HEK293T (cell line): ENCODE measurements around the gene AJM1.

Experiments
- CTCF ChIA-PET: fragments of 350-600 bp; formaldehyde crosslinking; extraction: SDS; loops from one replicate; lab custom pipeline; 2021; ENCODE audit warnings: antibody characterized with exemption, inconsistent platforms; lab: Yijun Ruan, JAX
- POLR2A ChIA-PET: fragments of 350-600 bp; formaldehyde crosslinking; extraction: SDS; loops from one replicate; lab custom pipeline; 2020; ENCODE audit warnings: antibody characterized with exemption, inconsistent platforms; lab: Yijun Ruan, JAX
- DNase-seq: peaks from one replicate; pipeline ENCODE4 v3.0.0; 2012; ENCODE audit warnings: mixed read lengths; ENCODE audit errors: extremely low spot score
- ARNT ChIP-seq: fragments of 450-650 bp; IDR thresholded peaks from 2 replicates; pipeline ENCODE4 v1.6.1; 2017; ENCODE audit warnings: mild to moderate bottlenecking
- BHLHE40 ChIP-seq: fragments of 450-650 bp; IDR thresholded peaks from 2 replicates; pipeline ENCODE4 v1.6.1; 2016; ENCODE audit warnings: mild to moderate bottlenecking, moderate library complexity, borderline replicate concordance
- CTBP1 ChIP-seq: fragments of 450-650 bp; IDR thresholded peaks from 2 replicates; pipeline ENCODE4 v1.6.1; 2016; ENCODE audit warnings: borderline replicate concordance
- ELF4 ChIP-seq: fragments of 450-650 bp; IDR thresholded peaks from 2 replicates; pipeline ENCODE4 v1.6.1; 2017; ENCODE audit warnings: antibody characterized with exemption
- FOXA1 ChIP-seq: fragments of 450-650 bp; IDR thresholded peaks from 2 replicates; pipeline ENCODE4 v1.6.1; 2016; ENCODE audit warnings: mild to moderate bottlenecking
- FOXK2 ChIP-seq: fragments of 450-650 bp; IDR thresholded peaks from 2 replicates; pipeline ENCODE4 v1.6.1; 2016; ENCODE audit warnings: mild to moderate bottlenecking
- FOXM1 ChIP-seq: fragments of 450-650 bp; IDR thresholded peaks from 2 replicates; pipeline ENCODE4 v1.6.1; 2017; ENCODE audit warnings: mild to moderate bottlenecking, borderline replicate concordance
- HDGF ChIP-seq: fragments of 450-650 bp; IDR thresholded peaks from 2 replicates; pipeline ENCODE4 v1.6.1; 2017; ENCODE audit warnings: antibody characterized with exemption, borderline replicate concordance
- L3MBTL2 ChIP-seq: fragments of 450-650 bp; conservative IDR thresholded peaks from 2 replicates; pipeline ENCODE4 v1.6.1; 2016; ENCODE audit warnings: mild to moderate bottlenecking
- LEF1 ChIP-seq: fragments of 450-650 bp; IDR thresholded peaks from 2 replicates; pipeline ENCODE4 v1.6.1; 2017; ENCODE audit warnings: mild to moderate bottlenecking, borderline replicate concordance
- NFRKB ChIP-seq: fragments of 450-650 bp; IDR thresholded peaks from 2 replicates; pipeline ENCODE4 v1.6.1; 2016; ENCODE audit warnings: mild to moderate bottlenecking, moderate library complexity
- SP1 ChIP-seq: fragments of 450-650 bp; IDR thresholded peaks from 2 replicates; pipeline ENCODE4 v1.6.1; 2017
- SUZ12 ChIP-seq: fragments of 450-650 bp; IDR thresholded peaks from 2 replicates; pipeline ENCODE4 v1.6.1; 2016; ENCODE audit warnings: mild to moderate bottlenecking
- TARDBP ChIP-seq: fragments of 450-650 bp; IDR thresholded peaks from 2 replicates; pipeline ENCODE4 v1.6.1; 2016
- ZNF384 ChIP-seq: fragments of 450-650 bp; IDR thresholded peaks from 2 replicates; pipeline ENCODE4 v1.6.1; 2016
- TF ChIP-seq, protein P1 (sequence below): fragments of 450-650 bp; IDR thresholded peaks from 2 replicates; pipeline ENCODE4 v1.6.1; 2016

The AJM1 gene

DNA sequence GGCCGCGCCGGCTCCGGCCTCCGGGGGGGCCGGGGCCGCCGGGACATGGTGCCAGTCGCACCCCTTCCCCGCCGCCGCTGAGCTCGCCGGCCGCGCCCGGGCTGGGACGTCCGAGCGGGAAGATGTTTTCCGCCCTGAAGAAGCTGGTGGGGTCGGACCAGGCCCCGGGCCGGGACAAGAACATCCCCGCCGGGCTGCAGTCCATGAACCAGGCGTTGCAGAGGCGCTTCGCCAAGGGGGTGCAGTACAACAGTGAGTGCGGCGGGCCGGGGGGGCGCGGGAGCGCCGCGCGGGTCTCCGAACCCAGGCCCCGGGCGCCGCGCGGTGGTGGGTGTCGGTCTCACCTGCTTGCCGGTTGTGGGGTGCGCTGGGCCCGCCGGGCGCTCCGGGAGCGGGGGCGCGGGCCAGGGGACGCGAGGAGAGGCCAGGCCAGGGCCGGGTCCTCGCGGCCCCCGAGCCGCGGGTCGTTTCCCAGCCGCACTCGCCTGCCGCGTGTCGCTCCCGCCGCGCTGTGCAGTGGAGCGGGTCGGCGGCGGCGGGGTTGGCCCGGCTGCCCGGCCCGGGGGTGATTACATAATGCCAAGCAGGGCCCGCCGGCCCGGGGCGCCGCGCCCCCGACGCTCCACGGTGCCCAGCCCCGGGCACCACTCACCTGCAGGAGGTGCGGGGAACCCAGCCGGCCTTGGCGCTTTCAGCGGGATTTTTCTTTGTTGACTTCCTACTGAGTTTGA is 34.0 kb upstream of the AJM1 start:
- POLR2A ChIA-PET = interaction anchor here (0.7 to 2.1 kb wide), 12 partner anchors 8 to 82 kb away, joined by 3 to 15 read pairs (median 3); partner anchors contain the start of genes AJM1, CCDC183 and EDF1
- TF ChIP-seq FOXA1 (no peak), HDGF (no peak), SP1 (no peak), LEF1 (no peak), ELF4 (no peak), FOXK2 (no peak), TARDBP (no peak), L3MBTL2 (no peak), CTBP1 (no peak), BHLHE40 (no peak), ZNF384 (no peak), NFRKB (no peak), FOXM1 (no peak)
- TF ChIP-seq, protein P1, sequence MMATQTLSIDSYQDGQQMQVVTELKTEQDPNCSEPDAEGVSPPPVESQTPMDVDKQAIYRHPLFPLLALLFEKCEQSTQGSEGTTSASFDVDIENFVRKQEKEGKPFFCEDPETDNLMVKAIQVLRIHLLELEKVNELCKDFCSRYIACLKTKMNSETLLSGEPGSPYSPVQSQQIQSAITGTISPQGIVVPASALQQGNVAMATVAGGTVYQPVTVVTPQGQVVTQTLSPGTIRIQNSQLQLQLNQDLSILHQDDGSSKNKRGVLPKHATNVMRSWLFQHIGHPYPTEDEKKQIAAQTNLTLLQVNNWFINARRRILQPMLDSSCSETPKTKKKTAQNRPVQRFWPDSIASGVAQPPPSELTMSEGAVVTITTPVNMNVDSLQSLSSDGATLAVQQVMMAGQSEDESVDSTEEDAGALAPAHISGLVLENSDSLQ = no peak
- peak; percentile 44 for DNase-seq
- CTCF ChIA-PET = interaction anchor here (1.1 to 1.2 kb wide), 2 partner anchors 16 to 34 kb away, joined by 3 to 4 read pairs; partner anchors contain the start of gene AJM1

DNA sequence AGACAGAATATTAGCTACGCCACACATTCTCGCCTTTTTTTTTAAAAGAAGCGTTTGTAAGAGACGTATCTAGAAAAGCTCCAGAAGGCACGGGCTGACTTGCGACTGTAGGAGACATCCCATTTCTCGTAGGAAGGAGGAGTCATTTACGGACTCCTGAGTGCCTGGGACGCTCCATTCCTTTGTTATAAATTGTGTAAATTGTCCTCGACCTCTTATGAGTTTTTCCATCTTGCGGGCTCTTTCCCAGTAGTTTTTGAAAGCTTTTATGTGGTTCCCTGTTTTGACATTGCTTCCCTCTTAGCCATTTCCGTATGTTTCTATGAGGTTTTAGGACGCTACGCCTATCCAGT is 33.5 kb upstream of the AJM1 start:
- ChIA-PET POLR2A (interaction anchor here (0.9 to 2.1 kb wide), 5 partner anchors 8 to 82 kb away, joined by 3 to 10 read pairs (median 3); partner anchors contain the start of gene CCDC183), CTCF (interaction anchor here (1.2 kb wide), 1 partner anchor 34 kb away, joined by 4 read pairs; the partner anchor contains the start of gene AJM1)
- DNase-seq = no peak
- TF ChIP-seq ARNT = no peak
- no peak for TF ChIP-seq TARDBP
- TF ChIP-seq SUZ12 = no peak
- TF ChIP-seq CTBP1 = no peak

DNA sequence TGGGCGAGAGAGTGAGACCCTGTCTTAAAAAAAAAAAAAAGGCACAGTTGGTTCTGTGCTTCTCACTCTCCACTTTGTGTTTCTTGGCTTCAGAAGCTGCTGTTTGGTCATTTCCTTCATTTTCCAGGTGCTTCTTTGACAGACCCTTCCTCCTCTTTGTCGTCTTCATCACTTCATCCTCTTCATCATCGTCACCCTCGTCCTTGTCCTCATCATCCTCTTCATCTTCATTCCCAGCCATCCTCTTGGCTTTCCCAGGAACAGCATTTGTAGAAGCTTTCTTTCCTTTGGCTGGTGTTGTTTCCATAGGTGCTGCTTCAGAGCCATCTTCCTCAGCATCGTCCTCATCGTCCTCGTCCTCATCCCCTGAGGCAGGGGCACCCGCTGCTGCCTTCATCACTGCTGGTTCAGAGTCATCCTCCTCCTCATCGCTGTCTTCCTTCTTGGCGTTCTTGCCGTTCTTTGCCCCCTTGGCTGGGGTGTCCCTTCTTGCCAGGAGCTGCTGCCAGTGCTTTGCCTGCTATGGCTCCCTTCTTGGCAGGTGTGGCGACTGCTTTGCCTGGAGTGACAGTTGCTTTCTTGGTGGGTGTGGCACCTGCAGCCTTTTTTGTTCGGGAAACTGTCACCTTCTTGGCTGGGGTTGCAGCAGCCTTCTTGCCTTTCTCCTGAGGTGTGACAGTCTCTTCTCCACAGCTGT is 27.4 kb upstream of the AJM1 start:
- POLR2A ChIA-PET = interaction anchor here (0.7 to 3.5 kb wide), 2 partner anchors 7 to 11 kb away, joined by 3 to 15 read pairs; partner anchors contain the start of gene RABL6
- CTCF ChIA-PET = no interaction called here
- TF ChIP-seq HDGF (no peak), SP1 (no peak), ARNT (no peak), NFRKB (no peak), FOXK2 (no peak), TARDBP (no peak), LEF1 (no peak), FOXA1 (no peak), BHLHE40 (no peak), SUZ12 (no peak), FOXM1 (no peak), ELF4 (no peak), L3MBTL2 (no peak), ZNF384 (no peak), CTBP1 (no peak)
- TF ChIP-seq, protein P1 = no peak
- DNase-seq = no peak

DNA sequence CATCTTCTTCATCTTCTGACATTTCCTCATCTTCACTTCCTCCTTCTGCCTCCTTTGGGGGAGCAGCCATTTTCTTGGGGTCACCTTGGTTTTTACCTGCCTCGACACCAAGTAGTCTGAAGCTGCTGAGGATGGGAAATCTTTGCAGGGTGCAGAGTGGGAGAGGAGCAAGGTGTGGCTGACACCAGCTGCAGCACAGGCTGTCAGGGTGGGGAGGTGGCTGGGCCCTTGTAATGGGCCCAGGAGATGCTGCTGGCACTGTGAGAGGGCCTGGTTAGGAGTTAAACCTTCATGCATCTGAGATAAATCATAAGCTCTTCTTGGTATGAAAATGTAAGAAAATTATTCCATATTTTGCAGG is 26.9 kb upstream of the AJM1 start:
- CTCF ChIA-PET = no interaction called here
- POLR2A ChIA-PET = interaction anchor here (1.3 to 3.5 kb wide), 2 partner anchors 8 to 14 kb away, joined by 4 to 15 read pairs; partner anchors contain the start of gene RABL6
- no peak for DNase-seq
- TF ChIP-seq FOXK2 = no peak
- no peak for TF ChIP-seq SUZ12
- no peak for TF ChIP-seq ELF4
- no peak for TF ChIP-seq SP1
- TF ChIP-seq L3MBTL2 = no peak

DNA sequence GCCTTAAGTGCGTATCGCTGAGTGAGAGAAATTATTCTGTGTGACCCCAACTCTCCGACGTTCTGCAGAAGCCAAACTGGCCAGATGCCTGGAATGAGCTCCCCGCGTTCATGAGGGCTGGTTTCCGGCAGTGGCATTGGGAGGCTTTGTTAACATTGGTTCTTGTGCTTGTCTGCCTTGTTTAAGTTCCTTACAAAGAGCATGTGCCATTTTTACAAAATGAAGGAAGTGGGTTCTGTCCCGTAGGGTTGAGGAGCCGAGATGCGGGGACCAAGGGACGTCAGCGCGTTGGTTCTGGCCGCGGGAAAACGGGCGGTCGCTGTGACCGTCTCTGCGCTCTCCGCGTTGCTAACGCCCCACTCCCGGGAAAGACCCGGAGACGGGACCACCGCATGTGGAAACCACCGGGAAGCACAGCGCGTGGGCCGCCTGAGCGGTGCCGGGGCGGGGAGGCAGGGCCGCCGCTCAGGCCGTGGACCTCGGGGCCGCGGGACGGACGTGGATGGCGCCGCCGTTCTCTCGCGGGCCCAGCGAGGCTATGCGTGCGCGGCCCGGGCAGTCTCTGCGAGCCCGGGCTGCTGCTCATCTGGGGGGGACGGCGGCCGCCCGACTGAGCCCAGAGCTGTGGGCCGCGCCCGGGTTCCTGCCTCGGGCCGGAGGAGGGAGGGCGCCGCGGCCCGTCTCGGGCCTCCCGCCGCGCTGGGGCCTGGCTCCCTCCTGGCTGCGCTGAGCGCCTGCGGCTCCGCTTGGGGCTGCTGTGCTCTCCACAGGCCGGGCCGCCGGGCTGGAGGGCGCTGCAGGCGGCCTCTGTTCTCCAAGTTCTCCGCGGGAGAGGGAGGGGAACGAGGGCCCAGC is 21.1 kb upstream of the AJM1 start:
- ChIA-PET POLR2A (no interaction called here), CTCF (no interaction called here)
- DNase-seq = no peak
- no peak for TF ChIP-seq CTBP1
- TF ChIP-seq SP1 = no peak
- no peak for TF ChIP-seq FOXM1
- no peak for TF ChIP-seq LEF1
- TF ChIP-seq ZNF384 = no peak
- TF ChIP-seq HDGF = no peak
- TF ChIP-seq FOXA1 = no peak
- TF ChIP-seq FOXK2 = no peak

DNA sequence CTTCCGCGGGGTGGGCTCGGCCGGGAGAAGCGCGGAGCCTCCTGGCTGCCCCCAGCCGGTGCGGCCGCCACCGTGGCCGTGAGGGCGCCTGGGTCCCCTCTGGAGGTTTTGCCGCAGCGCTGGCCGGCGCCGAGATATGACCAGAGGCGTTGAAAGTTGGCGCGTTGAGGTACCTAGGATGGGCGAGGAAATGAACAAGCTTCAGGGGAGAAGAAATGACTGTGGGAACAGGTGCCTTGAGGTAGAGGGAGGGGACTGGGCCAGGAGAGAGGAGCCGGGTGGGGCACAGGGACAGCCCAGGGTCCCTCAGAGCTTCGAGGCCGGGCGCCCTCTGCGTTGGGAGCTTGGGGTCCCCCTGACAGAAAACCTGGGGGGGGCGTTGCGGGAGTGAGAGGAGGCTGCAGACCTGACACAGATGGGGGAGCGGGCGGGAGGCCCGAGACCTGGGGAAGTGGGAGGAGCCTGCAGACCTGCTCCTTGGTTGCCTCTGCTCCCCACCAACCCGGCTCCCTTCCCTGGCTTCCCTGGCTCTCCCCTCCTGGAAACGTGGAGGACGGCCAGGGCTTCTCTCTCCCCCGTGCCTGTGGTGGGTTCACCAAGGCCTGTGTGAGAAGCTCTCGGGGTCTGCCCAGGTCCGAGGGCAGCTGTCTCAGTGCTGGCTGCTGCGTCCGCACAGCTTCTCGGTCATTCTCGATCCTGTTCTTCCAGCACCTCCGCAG is 20.3 kb upstream of the AJM1 start:
- ChIA-PET CTCF (no interaction called here), POLR2A (interaction anchor here (1.3 kb wide), 1 partner anchor 19 kb away, joined by 4 read pairs; no protein-coding TSS in a partner anchor)
- no peak for DNase-seq
- TF ChIP-seq NFRKB (no peak), BHLHE40 (no peak), SP1 (no peak), CTBP1 (no peak), FOXA1 (no peak), ARNT (no peak), SUZ12 (no peak), ZNF384 (no peak)
- TF ChIP-seq, protein P1 = no peak
